ENCODE results near the gene ROR2. TPM values are rescaled to one million over a fixed set of nuclear protein-coding genes. Genes with fewer than 3 reads are reported as not detected.

Gene ROR2
- total RNA-seq, 1 experiment from 2014 or later = 0.68 TPM

GRCh38 chr9:91578911-91579310 lies 371.1 kb downstream of the ROR2 start:
- no peak for DNase-seq
- Histone ChIP-seq H3K4me3 (ENCODE audit: low read depth, low read length) (no peak overlapping the region), H3K9me3 (no peaks in the 10 kb centered on the region), H3K36me3 (ENCODE audit: control insufficient read depth, insufficient read depth, low read length) (no peaks in the 10 kb centered on the region), H3K27me3 (replicated peaks; ENCODE audit: control insufficient read depth, insufficient read depth, low read length) (no peaks in the 10 kb centered on the region), H3K4me1 (no peaks in the 10 kb centered on the region)
- Mint-ChIP-seq H3K27me3 (ENCODE audit: insufficient read depth, unreplicated experiment) (no peaks in the 10 kb centered on the region), H3K27ac (ENCODE audit: unreplicated experiment) (no peak overlapping the region), H3K4me3 (ENCODE audit: unreplicated experiment) (no peak overlapping the region), H3K36me3 (ENCODE audit: insufficient read depth, unreplicated experiment) (no peaks in the 10 kb centered on the region), H3K9me3 (ENCODE audit: unreplicated experiment) (no peaks in the 10 kb centered on the region), H3K4me1 (ENCODE audit: low read depth, unreplicated experiment) (no peaks in the 10 kb centered on the region)
- TF ChIP-seq CTCF (IDR thresholded peaks at IDR 0.05; ENCODE audit: insufficient read depth in 1 of 2, low read depth in 1 of 2, low read length in 1 of 2, severe bottlenecking in 1 of 2, unreplicated experiment in 1 of 2) = no peak
- CTCF ChIA-PET = no interaction called here
- intact Hi-C loops (cut with micrococcal nuclease; ENCODE audit: unreplicated experiment) = no loop called here
- BruUV-seq (replicated peaks) = no TSS peak
- POLR2A ChIA-PET = no interaction called here

- CTCF ChIA-PET = interaction anchor here (0.6 kb wide), 1 partner anchor 449 kb away, joined by 3 read pairs; no protein-coding TSS in a partner anchor
- DNase-seq = no peak
- Mint-ChIP-seq H3K36me3 (ENCODE audit: insufficient read depth, unreplicated experiment) (no peaks in the 10 kb centered on the region), H3K4me1 (ENCODE audit: low read depth, unreplicated experiment) (peaks cover 7% of the 10 kb centered on the region), H3K9me3 (ENCODE audit: unreplicated experiment) (no peaks in the 10 kb centered on the region), H3K27me3 (ENCODE audit: insufficient read depth, unreplicated experiment) (no peaks in the 10 kb centered on the region), H3K4me3 (ENCODE audit: unreplicated experiment) (no peak overlapping the region), H3K27ac (ENCODE audit: unreplicated experiment) (no peak overlapping the region)
- H3K4me3 ChIP-seq (ENCODE audit: low read depth, low read length) = no peak overlapping the region
- H3K9me3 ChIP-seq = no peaks in the 10 kb centered on the region
- H3K36me3 ChIP-seq (ENCODE audit: control insufficient read depth, insufficient read depth, low read length) = no peaks in the 10 kb centered on the region
- TF ChIP-seq CTCF (IDR thresholded peaks at IDR 0.05; ENCODE audit: insufficient read depth in 1 of 2, low read depth in 1 of 2, low read length in 1 of 2, severe bottlenecking in 1 of 2, unreplicated experiment in 1 of 2) = no peak
- H3K27me3 ChIP-seq (replicated peaks; ENCODE audit: control insufficient read depth, insufficient read depth, low read length) = no peaks in the 10 kb centered on the region
- POLR2A ChIA-PET = no interaction called here
- intact Hi-C loops (cut with micrococcal nuclease; ENCODE audit: unreplicated experiment) = no loop called here
- no peaks in the 10 kb centered on the region for H3K4me1 ChIP-seq
- BruUV-seq (replicated peaks) = no TSS peak
These were observed 372.4 kb downstream of the ROR2 start for GRCh38 chr9:91577633-91578061.

GRCh38 chr9:91572811-91573210 lies 377.2 kb downstream of the ROR2 start:
- TF ChIP-seq CTCF (IDR thresholded peaks at IDR 0.05; ENCODE audit: insufficient read depth in 1 of 2, low read depth in 1 of 2, low read length in 1 of 2, severe bottlenecking in 1 of 2, unreplicated experiment in 1 of 2) = no peak
- Histone ChIP-seq H3K36me3 (ENCODE audit: control insufficient read depth, insufficient read depth, low read length) (no peaks in the 10 kb centered on the region), H3K4me1 (0 out of 2 replicates have a peak, but pooled peaks cover under 1% of the 10 kb centered on the region), H3K9me3 (no peaks in the 10 kb centered on the region), H3K4me3 (ENCODE audit: low read depth, low read length) (no peak overlapping the region), H3K27me3 (replicated peaks; ENCODE audit: control insufficient read depth, insufficient read depth, low read length) (no peaks in the 10 kb centered on the region)
- no peak for DNase-seq
- CTCF ChIA-PET = no interaction called here
- intact Hi-C loops (cut with micrococcal nuclease; ENCODE audit: unreplicated experiment) = no loop called here
- Mint-ChIP-seq H3K27ac (ENCODE audit: unreplicated experiment) (no peak overlapping the region), H3K27me3 (ENCODE audit: insufficient read depth, unreplicated experiment) (no peaks in the 10 kb centered on the region), H3K36me3 (ENCODE audit: insufficient read depth, unreplicated experiment) (no peaks in the 10 kb centered on the region), H3K9me3 (ENCODE audit: unreplicated experiment) (no peaks in the 10 kb centered on the region), H3K4me1 (ENCODE audit: low read depth, unreplicated experiment) (peaks cover 24% of the 10 kb centered on the region), H3K4me3 (ENCODE audit: unreplicated experiment) (no peak overlapping the region)
- POLR2A ChIA-PET = no interaction called here
- BruUV-seq (replicated peaks) = no TSS peak
